ENCODE results near the gene JADE1. TPM values are rescaled to one million over a fixed set of nuclear protein-coding genes. Genes with fewer than 3 reads are reported as not detected.
A peak's percentile ranks its signal among the peaks of the same experiment; 100 is the strongest.

Gene JADE1
- total and polyA plus RNA-seq, 2 of the 13 experiments (the other 11 are each of a cell fraction or from before 2014, with no cell fraction given): 5.4 to 19.3 TPM

DNA sequence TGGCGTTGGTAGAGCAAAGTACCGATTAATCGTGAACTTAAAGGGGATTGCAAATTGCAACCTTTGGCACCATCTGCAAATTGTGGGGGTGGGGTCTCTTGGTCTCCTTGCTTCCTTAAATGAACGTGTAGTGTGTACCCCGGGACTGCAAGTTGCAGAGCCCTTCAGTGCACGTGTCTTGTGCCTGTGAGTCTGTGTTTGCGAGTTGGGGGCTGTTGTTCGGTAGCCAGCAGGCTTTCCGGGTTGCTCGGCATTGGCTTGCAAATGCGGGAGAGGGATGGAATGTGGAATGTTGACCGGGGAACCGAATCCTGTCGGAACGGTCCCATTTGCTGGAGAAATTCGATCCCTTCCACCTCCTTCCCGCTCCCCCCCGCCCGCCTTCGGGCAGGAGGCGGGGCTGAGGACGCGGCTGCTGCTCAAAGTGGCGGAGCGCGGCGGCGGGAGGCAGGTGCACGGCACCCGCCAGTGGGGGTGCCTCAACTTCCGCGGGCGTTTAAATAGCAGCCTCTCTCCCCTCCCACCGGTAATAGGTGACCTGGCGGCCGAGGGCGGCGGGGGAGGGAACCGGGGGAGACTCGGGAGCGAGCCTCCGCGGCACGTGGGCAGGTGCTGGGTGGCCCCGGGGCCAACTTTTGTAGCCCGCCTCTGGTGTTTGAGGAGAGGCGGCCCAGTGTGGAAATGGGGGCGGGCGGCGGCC lies 1.5 kb downstream of the JADE1 start (continued):
- TF ChIP-seq, protein P1, sequence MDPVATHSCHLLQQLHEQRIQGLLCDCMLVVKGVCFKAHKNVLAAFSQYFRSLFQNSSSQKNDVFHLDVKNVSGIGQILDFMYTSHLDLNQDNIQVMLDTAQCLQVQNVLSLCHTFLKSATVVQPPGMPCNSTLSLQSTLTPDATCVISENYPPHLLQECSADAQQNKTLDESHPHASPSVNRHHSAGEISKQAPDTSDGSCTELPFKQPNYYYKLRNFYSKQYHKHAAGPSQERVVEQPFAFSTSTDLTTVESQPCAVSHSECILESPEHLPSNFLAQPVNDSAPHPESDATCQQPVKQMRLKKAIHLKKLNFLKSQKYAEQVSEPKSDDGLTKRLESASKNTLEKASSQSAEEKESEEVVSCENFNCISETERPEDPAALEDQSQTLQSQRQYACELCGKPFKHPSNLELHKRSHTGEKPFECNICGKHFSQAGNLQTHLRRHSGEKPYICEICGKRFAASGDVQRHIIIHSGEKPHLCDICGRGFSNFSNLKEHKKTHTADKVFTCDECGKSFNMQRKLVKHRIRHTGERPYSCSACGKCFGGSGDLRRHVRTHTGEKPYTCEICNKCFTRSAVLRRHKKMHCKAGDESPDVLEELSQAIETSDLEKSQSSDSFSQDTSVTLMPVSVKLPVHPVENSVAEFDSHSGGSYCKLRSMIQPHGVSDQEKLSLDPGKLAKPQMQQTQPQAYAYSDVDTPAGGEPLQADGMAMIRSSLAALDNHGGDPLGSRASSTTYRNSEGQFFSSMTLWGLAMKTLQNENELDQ (CRISPR knock-in tag; IDR thresholded peaks at IDR 0.05; ENCODE audit: borderline replicate concordance): no peak
- TF ChIP-seq, protein P2, sequence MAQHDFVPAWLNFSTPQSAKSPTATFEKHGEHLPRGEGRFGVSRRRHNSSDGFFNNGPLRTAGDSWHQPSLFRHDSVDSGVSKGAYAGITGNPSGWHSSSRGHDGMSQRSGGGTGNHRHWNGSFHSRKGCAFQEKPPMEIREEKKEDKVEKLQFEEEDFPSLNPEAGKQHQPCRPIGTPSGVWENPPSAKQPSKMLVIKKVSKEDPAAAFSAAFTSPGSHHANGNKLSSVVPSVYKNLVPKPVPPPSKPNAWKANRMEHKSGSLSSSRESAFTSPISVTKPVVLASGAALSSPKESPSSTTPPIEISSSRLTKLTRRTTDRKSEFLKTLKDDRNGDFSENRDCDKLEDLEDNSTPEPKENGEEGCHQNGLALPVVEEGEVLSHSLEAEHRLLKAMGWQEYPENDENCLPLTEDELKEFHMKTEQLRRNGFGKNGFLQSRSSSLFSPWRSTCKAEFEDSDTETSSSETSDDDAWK (CRISPR knock-in tag; IDR thresholded peaks at IDR 0.05): no peak
- TF ChIP-seq NFATC3 (CRISPR knock-in tag; IDR thresholded peaks at IDR 0.05) (no peak; the same call in 1 of the 2 replicates), ARHGAP35 (CRISPR knock-in tag; IDR thresholded peaks at IDR 0.05; ENCODE audit: borderline replicate concordance) (no peak; the same call in 1 of the 2 replicates), ZNF484 (CRISPR knock-in tag; IDR thresholded peaks at IDR 0.05; ENCODE audit: borderline replicate concordance, low read depth) (no peak), CBX1 (IDR thresholded peaks at IDR 0.05; ENCODE audit: low read depth) (no peak), MEIS2 (CRISPR knock-in tag; IDR thresholded peaks at IDR 0.05) (peak; percentile 77), ZNF652 (CRISPR knock-in tag; IDR thresholded peaks at IDR 0.05; ENCODE audit: borderline replicate concordance, low read depth) (no peak), ZFP36L1 (CRISPR knock-in tag; IDR thresholded peaks at IDR 0.05) (no peak), ZNF30 (CRISPR knock-in tag; IDR thresholded peaks at IDR 0.05) (0 out of 2 replicates have a peak, but pooled peaks have one; percentile 26), MEF2D (CRISPR knock-in tag; IDR thresholded peaks at IDR 0.05) (peak; percentile 45; the same call in 1 of the 2 replicates), ZNF547 (CRISPR knock-in tag; IDR thresholded peaks at IDR 0.05) (no peak), GATA4 (IDR thresholded peaks at IDR 0.05; ENCODE audit: borderline replicate concordance, low read depth) (no peak; the same call in 1 of the 2 replicates), ZNF713 (CRISPR knock-in tag; IDR thresholded peaks at IDR 0.05) (no peak), PAXIP1 (CRISPR knock-in tag; conservative IDR thresholded peaks at IDR 0.05) (peak; percentile 52), MXD4 (CRISPR knock-in tag; IDR thresholded peaks at IDR 0.05) (peak; percentile 85), SNAPC2 (CRISPR knock-in tag; IDR thresholded peaks at IDR 0.05) (no peak), CHD2 (IDR thresholded peaks at IDR 0.05; ENCODE audit: low read depth, low read length) (no peak), ONECUT2 (CRISPR knock-in tag; IDR thresholded peaks at IDR 0.05) (no peak)
- TF ChIP-seq, protein P3, sequence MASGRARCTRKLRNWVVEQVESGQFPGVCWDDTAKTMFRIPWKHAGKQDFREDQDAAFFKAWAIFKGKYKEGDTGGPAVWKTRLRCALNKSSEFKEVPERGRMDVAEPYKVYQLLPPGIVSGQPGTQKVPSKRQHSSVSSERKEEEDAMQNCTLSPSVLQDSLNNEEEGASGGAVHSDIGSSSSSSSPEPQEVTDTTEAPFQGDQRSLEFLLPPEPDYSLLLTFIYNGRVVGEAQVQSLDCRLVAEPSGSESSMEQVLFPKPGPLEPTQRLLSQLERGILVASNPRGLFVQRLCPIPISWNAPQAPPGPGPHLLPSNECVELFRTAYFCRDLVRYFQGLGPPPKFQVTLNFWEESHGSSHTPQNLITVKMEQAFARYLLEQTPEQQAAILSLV (CRISPR knock-in tag; IDR thresholded peaks at IDR 0.05; ENCODE audit: borderline replicate concordance): no peak
